ENCODE measurements around the gene PCOLCE2.

PCOLCE2 gene

DNA sequence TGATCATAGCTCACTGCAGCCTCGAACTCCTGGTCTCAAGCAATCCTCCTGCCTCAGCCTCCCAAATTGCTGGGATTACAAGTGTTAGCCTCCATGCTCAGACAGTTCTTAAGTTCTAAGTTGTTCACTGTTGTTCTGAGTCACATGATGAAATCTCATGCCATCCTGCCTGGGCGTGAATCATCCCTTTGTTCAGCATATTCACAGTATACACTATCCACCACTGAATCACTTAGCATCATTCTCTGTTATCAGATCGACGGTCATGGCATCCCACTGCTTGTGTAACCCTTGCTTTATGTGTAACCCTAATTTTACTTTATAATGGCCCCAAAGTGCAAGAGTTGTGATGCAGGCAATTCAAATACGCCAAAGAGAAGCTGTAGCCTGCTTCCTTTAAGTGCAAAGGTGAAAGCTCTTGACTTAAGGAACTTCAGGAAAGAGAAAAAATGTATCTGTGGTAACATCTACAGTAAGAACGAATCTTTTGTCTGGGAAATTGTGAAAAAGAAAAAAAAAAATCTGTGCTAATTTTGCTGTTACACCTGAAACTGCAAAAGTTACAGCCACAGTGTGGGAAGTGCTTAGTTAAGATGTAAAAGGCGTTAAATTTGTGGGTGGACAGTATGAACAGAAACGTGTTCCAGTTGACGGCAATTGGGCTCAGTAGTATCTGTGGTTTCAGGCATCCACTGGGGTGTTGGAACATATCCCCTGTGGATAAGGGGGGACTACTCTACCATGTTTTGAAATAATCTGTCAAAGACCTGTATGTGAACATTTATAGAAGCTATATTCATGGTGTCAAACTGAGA, 80.6 kb downstream of the PCOLCE2 start:
- no peak for DNase-seq

DNA sequence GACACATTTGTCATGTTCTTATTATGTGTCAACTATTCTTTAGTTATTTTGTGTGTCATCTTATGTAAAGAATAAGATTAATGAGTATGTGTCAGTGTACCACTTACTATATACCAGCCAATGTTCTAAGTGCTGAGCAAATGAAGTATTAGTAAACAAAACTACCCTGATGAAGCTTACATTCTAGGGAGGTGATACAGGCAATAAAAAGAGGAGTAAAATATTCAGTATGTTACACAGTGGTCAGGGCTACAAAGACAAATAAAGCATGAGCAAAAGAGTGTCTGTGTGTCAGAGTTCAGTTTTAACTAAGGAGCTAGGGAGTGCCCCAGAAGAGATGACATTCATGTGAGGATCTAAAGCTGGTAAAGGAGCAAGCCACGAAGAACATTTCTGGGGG, 86.0 kb downstream of the PCOLCE2 start:
- no peak for DNase-seq

DNA sequence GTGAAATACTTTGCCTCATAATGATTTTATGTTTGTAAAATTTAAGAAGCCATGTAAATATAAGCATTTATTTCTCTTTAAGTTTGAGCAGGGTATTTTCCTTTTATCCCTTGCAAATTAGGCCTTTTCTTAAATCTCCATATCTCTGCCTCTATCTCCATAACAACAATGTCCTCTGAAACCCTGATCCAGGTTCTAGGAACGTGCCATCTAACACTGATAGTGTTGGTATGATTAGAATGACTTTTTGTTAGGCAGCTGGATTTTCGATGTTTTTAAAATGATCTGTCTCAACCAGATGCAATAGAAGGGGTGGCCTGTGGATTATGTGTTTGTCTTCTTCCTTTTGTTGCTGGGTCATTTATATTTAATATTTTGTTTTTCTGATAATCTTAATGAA, 87.1 kb downstream of the PCOLCE2 start:
- no peak for DNase-seq

DNA sequence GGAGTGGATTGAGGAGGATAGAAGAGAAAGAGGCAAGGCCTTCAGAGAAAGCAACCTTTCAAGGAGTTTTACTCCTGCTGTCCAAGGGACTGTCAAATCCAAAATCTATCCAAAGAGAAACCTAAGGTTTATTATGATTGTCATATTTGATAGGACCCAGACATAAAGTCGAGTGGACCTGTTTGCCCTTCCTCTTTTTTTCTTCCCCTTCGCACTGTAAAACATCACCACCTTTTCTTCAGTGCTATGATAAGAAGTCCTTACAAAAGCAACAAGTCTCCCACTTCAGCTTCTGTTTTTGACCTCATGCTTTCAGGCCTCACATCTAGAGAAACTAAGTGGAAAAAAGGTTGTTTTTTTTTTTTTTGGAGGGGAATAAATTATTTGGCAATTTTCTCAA, 92.1 kb downstream of the PCOLCE2 start:
- DNase-seq: no peak

DNA sequence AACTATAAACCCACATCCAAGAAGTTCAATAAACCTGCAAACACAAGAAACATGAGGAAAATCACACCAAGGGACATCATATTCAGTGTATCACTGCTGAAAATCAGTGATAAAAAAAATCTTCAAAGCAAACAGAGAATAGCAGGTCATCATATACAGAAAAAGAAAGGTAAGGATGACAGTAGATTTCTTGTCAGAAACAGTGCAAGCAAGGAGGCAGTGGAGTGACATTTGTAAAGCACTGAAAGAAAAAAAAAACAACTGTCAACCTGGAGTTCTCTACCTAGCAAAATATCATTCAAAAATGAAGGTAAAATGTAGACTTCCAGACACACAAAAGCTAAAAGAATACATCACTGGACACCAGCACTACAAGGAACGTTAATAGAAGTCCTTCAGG, 93.6 kb downstream of the PCOLCE2 start:
- DNase-seq: no peak

DNA sequence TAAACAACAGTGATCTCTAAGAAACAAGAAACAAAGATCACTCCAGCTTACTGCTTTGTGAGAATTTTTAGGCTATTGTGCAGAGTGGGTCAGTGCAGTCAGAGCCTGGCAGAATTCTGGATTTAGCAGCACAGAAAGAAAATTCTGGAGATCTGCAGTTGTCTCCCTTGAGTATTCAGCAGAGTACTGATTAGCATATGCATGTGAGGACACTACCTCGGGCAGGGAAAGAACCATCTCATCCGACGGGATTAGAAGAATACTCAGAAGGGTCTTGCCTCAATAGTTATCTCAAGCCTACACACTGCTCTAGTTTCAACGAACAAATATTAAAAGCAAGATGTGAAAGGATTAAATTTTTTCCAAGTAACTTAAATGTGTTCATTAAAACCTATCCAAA, 94.4 kb downstream of the PCOLCE2 start:
- DNase-seq: no peak

DNA sequence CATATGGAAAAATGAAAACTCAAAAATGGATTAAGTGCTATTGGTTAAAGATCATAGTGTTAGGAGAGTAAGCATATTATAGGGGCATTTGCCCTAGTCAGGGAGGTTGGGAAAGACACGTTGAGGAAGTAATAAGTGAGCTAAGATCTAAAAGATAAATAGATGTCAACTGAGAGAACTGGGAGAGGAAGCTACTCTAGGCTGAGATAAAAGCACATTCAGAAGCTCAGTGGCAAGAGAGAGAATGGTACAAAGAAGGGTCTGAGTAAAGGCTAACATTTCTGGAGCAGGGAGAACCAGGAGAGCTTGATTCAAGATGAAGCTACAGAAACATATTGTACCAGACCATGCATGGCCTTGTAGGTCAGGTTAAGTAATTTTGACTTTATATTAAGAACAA, 101.2 kb downstream of the PCOLCE2 start:
- DNase-seq: no peak

DNA sequence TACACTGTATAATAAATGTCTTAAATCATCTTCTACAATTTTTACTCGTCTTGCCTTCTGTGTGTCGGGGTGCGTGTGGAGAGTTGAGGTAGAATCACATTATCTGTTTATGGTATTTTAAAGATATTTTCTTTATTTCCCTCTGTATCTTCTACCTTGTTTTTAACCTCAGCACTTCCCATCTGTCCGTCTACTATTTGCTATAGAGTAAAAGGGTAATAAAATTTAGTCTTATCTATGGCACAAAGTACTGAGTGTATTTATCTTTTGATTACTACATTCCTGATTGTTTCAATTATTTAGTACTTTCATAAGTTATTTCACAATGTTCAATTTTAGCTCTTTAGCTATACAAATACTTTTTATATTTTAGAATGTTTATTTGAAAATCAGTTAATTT, 102.9 kb downstream of the PCOLCE2 start:
- DNase-seq: no peak

DNA sequence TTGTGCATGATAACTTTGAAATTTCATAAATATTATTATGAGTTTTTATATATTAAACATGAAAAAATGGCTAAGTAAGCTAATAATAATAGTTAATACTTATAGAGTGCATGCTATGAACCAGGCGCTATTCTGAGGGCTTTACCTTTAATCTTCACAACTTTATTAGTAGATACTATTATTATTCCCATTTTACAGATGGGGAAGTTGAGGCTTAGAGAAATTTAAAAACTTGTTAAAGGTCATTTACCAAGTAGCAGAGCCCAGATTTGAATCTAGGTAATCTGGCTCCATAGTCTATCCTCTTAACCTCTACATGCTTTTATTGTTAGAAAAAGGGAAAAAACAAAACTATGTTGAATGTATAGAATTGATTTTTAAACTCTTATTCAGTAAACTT, 104.7 kb downstream of the PCOLCE2 start:
- no peak for DNase-seq

DNA sequence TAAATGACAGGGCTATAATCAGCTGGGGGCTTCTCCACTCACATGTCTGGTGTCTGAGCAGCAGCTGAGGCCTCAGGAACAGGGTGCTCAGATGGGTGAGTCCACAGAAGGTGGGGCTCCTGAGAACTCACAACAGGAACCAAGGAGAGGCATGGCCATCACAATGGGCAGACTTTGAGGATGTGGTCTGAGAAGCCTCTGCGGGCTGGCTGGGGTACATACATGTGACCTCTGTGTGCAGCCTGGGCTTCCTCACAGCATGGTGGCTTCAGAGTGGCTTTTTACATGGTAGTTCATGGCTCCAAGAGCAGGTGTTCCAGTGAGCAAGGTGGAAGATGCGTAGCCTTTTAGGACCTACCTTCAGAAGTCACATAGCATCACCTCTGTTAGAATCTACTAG, 106.3 kb downstream of the PCOLCE2 start:
- DNase-seq: no peak

DNA sequence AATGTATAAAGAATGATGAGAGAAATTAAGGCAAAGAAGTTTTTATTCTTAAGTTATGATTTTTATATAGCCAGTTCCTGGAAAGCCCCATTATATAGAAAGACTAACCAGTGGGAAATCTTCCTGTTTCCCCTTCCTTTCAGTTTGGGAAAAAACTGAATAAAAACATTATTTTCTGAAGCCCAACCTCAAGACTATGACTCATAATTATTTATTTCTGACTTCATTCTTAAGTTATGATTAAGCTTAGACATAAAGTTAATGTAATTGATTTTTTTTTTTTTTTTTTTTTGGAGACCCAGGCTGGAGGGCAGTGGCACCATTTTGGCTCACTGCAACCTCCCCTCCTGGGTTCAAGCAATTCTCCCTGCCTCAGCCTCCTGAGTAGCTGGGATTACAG, 109.3 kb downstream of the PCOLCE2 start:
- no peak for DNase-seq

DNA sequence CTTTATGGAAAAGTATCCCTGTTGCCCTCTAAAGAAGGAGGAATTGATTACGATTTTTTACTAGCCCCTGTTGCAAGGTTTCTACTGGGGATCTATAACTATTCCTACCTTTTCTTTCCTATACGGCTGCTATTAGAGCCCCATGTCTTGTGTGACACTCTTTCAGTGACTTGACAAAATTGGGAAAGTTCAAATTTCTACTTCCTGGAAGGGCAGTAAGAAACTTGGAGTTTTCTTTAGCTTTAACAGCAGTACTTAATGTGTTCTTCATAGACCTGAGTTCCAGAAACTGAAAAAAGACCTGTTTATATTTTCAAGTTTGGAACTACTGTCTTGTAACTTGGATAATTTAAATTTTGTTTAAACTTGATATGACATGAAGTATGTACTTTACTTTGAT, 110.3 kb downstream of the PCOLCE2 start:
- no peak for DNase-seq

DNA sequence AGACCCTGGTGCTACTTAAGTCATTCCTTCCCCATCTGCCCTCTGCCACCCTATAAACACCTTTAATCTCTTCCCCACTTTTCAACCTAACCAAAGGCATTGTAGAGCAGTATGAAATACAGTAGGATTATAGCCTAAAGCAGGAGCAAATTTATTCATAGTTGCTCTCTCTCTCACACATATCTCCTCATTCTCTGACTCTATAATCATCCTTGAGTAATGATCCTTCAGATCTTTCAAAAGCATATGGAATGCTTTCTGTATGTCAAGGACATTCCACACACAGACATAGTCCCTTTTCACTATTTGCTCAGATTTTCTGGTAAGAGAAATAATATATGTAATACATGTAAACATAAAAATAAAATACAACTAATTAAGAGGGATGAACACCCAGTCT, 111.0 kb downstream of the PCOLCE2 start:
- DNase-seq: no peak

DNA sequence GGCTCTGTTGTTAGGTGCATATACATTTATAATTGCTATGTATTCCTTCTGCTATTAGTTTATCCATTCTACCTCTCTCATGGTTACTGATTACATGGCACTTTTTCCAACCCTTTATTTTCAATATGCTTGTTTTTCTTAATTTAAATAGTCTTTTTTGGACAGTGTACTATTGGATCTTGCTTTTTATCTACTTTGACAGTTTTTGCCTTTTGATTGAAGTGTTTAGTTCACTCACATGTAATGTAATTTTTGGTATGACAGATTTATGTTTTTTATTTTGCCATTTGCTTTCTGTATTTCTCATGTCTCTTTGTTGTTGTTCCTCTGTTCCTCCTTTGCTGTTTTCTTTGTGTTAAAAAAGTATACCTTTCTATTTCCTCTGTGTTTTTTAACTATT, 120.5 kb downstream of the PCOLCE2 start:
- DNase-seq: no peak
